Hepatocyte (in vitro differentiated cells): ENCODE measurements around the gene RNF181. TPM values are rescaled to one million over a fixed set of nuclear protein-coding genes. Genes with fewer than 3 reads are reported as not detected.
A peak's percentile ranks its signal among the peaks of the same experiment; 100 is the strongest.

Experiments
- DNase-seq: peaks from one replicate; pipeline ENCODE4 v3.0.0-alpha.2; 2016; ENCODE audit warnings: low spot score
- H2AFZ ChIP-seq: fragments of 200-600 bp; sonication (generic); 2 replicates; pipeline ENCODE4 v1.6.0; 2016; ENCODE audit warnings: antibody characterized with exemption, mild to moderate bottlenecking
- H3K27ac ChIP-seq: fragments of 200-600 bp; sonication (generic); 2 replicates; pipeline ENCODE4 v1.5.1; 2016; ENCODE audit warnings: mild to moderate bottlenecking
- H3K27me3 ChIP-seq: fragments of 200-600 bp; sonication (generic); 2 replicates; pipeline ENCODE4 v1.6.1; 2016
- H3K36me3 ChIP-seq: fragments of 200-600 bp; sonication (generic); replicated peaks from 2 replicates; pipeline ENCODE4 v1.5.1; 2016; ENCODE audit warnings: low read depth; ENCODE audit not compliant: insufficient read depth
- H3K4me1 ChIP-seq: fragments of 200-600 bp; sonication (generic); 2 replicates; pipeline ENCODE4 v1.5.1; 2016; ENCODE audit warnings: mild to moderate bottlenecking, moderate library complexity; ENCODE audit not compliant: insufficient read depth
- H3K4me2 ChIP-seq: fragments of 200-600 bp; sonication (generic); 2 replicates; pipeline ENCODE4 v1.6.0; 2016
- H3K4me3 ChIP-seq: fragments of 200-600 bp; sonication (generic); 2 replicates; pipeline ENCODE4 v1.5.1; 2016; ENCODE audit warnings: mild to moderate bottlenecking
- H3K79me2 ChIP-seq: fragments of 200-600 bp; sonication (generic); 2 replicates; pipeline ENCODE4 v1.6.0; 2017; ENCODE audit warnings: mild to moderate bottlenecking
- H3K9me2 ChIP-seq: fragments of 200-600 bp; sonication (generic); replicated peaks from 2 replicates; pipeline ENCODE4 v1.6.0; 2017; ENCODE audit warnings: mild to moderate bottlenecking; ENCODE audit not compliant: insufficient read depth
- H3K9me3 ChIP-seq: fragments of 200-600 bp; sonication (generic); 2 replicates; pipeline ENCODE4 v1.5.1; 2016; ENCODE audit warnings: low read depth, mild to moderate bottlenecking
- H4K20me1 ChIP-seq: fragments of 200-600 bp; sonication (generic); 2 replicates; pipeline ENCODE4 v1.6.0; 2016; ENCODE audit warnings: mild to moderate bottlenecking; ENCODE audit not compliant: insufficient read depth, poor library complexity, severe bottlenecking
- EZH2 ChIP-seq: fragments of 200-600 bp; sonication (generic); IDR thresholded peaks from 2 replicates; pipeline ENCODE4 v1.6.1; 2016; ENCODE audit warnings: antibody characterized with exemption, mild to moderate bottlenecking, borderline replicate concordance
- EZH2phosphoT487 ChIP-seq: fragments of 200-600 bp; sonication (generic); IDR thresholded peaks from one replicate; pipeline ENCODE4 v1.6.1; 2018; ENCODE audit warnings: antibody characterized with exemption, mild to moderate bottlenecking, low read depth, moderate library complexity; ENCODE audit not compliant: unreplicated experiment, severe bottlenecking
- WGBS: methylation state at CpG from one replicate; pipeline ENCODE4 v1.1.6; 2016; ENCODE audit warnings: low lambda C conversion rate; ENCODE audit errors: missing lambda C conversion rate; 5-methylcytosine and 5-hydroxymethylcytosine counted together
- polyA plus RNA-seq: library from polyadenylated mRNA; unstranded; fragments of >200 nt; fragmentation: Nextera tagmentation; extraction: Ambion mirVana; gene quantifications from 2 replicates; pipeline ENCODE4 v1.2.1, GENCODE V29; 2016
- total RNA-seq: library from RNA; depleted of rRNA; stranded (reverse); fragments of >200 nt; gene quantifications from 2 replicates; pipeline ENCODE4 v1.2.3, GENCODE V29; 2014
- TF ChIP-seq, protein P1 (sequence below): fragments of 200-600 bp; sonication (generic); IDR thresholded peaks from 2 replicates; pipeline ENCODE4 v1.5.1; 2016; ENCODE audit warnings: antibody characterized with exemption, mild to moderate bottlenecking; ENCODE audit not compliant: poor library complexity

RNF181 gene
- total and polyA plus RNA-seq, 2 experiments from 2014 or later, result 159 to 250 TPM

DNA sequence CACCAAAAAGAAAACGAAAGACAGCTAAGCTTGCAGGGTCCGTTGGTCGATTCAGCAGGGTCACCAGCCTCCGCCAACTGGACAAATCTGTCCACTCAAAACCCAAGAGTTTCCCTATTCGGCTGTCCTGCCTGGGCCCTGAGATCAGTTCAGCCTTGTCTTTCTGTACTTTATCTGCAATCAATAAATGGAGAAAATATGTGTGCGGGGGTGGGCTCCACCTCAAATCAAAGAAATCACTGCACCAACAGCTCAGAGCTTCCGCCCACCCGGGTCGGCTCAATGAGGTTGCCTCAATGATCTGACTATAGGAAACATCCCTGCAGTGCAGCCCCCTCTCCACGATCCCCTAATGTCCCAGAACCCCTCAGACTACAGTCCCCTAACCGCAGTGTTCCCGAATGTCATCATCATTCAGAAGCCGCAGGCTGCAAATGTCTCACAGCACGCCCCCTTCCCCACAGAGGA is 34.7 kb upstream of the RNF181 start:
- peak overlapping the region; percentile 32 for H2AFZ ChIP-seq

DNA sequence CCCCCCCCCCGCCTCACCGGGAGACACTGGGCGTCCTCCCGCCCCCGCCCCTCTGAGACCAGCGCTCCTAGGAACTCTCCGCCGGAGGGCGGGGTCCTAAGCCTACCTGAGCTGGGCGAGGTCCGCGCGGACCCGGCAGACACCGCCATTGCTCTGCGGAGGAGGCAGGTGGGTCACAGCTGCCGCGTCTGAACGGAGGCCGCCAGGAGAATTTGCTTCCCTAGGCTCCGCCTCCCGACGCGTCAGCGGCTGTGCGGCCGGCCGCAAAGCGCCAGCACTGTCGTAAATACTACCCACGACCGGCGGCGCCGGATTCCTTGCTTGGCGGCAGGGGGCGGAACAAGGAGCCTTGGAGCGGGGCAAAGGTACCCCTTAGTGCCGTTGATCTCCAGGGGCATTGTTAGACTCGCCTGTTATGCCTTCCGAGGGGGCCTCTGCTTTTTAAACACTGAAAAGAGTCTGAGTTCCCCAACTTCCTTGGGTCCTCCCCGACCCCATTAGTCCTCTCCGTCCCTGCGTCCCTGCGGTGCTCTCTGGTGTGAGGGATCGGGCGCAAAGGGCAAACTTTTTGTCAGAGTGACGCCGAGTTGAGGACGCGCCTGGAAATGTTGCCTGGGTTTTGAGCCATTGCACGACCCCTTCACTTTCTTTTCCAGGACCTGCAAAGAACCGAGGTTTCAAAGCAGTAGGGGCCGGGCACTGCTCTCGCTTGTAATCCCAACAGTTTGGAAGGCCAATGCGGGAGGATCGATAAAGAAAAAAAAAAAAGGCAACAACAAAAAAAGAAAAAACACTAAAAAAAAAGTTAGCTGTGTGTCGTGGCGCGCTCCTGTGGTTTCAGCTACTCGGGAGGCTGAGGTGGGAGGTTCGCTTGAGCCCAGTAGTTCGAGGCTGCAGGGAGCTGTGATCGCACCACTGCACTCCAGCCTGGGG is 34.0 kb upstream of the RNF181 start, which contains the start of gene GGCX:
Gene GGCX (minus strand): TSS at position 214 of the 933 bp plus-strand sequence. CDS start 65 bp downstream, at position 149.
- peaks cover 15% of the 10 kb centered on the region for H3K4me1 ChIP-seq
- peak within 1 kb of the TSS; percentile 88 for H2AFZ ChIP-seq
- H3K9me2 ChIP-seq, result no peaks in the 10 kb centered on the region
- DNase-seq, result peak; percentile 98
- H3K9me3 ChIP-seq, result no peaks in the 10 kb centered on the region
- TF ChIP-seq, protein P1, sequence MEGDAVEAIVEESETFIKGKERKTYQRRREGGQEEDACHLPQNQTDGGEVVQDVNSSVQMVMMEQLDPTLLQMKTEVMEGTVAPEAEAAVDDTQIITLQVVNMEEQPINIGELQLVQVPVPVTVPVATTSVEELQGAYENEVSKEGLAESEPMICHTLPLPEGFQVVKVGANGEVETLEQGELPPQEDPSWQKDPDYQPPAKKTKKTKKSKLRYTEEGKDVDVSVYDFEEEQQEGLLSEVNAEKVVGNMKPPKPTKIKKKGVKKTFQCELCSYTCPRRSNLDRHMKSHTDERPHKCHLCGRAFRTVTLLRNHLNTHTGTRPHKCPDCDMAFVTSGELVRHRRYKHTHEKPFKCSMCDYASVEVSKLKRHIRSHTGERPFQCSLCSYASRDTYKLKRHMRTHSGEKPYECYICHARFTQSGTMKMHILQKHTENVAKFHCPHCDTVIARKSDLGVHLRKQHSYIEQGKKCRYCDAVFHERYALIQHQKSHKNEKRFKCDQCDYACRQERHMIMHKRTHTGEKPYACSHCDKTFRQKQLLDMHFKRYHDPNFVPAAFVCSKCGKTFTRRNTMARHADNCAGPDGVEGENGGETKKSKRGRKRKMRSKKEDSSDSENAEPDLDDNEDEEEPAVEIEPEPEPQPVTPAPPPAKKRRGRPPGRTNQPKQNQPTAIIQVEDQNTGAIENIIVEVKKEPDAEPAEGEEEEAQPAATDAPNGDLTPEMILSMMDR, result no peak
- TF ChIP-seq EZH2, result no peak
- no peak for TF ChIP-seq EZH2phosphoT487
- peak within 1 kb of the TSS; percentile 96 for H3K27ac ChIP-seq
- no peaks in the 10 kb centered on the region for H3K27me3 ChIP-seq
- H3K79me2 ChIP-seq, result peaks cover 45% of the 10 kb centered on the region
- H3K36me3 ChIP-seq, result no peaks in the 10 kb centered on the region
- H3K4me3 ChIP-seq, result peak within 1 kb of the TSS; percentile 64
- H4K20me1 ChIP-seq, result no peaks in the 10 kb centered on the region
- 9% methylated on average over 52 of the region's 64 CpGs for WGBS
- peak within 1 kb of the TSS; percentile 93 for H3K4me2 ChIP-seq

More for the DNA sequence above, 34.7 kb upstream of the RNF181 start:
- Histone ChIP-seq H3K27ac (peak overlapping the region; percentile 63), H3K27me3 (no peaks in the 10 kb centered on the region), H3K4me1 (peaks cover 15% of the 10 kb centered on the region), H3K4me2 (peak overlapping the region; percentile 93), H3K9me3 (no peaks in the 10 kb centered on the region), H3K79me2 (peaks cover 48% of the 10 kb centered on the region), H3K9me2 (no peaks in the 10 kb centered on the region), H3K36me3 (no peaks in the 10 kb centered on the region), H3K4me3 (peak overlapping the region; percentile 53), H4K20me1 (no peaks in the 10 kb centered on the region)
- DNase-seq, result no peak
- TF ChIP-seq EZH2phosphoT487 (no peak), EZH2 (no peak)
- TF ChIP-seq, protein P1, result no peak
- whole genome bisulfite sequencing, result 8% methylated on average over 11 of the region's 14 CpGs

DNA sequence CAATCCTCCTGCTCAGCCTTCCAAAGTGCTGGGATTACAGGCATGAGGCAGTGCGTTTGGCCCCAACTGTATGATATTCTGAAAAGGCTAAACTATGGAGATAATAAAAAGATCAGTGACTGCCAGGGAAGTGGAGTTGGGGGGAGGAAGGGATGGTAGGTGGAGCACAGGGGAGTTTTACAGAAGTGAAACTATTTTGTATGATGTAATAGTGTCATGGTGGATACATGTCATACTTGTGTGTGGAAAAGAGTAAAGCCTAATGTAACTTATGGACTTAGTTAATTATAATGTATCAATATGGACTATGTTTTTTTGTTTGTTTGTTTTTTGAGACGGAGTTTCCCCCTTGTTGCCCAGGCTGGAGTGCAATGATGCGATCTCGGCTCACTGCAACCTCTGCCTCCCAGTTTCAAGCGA is 31.4 kb upstream of the RNF181 start:
- H3K27ac ChIP-seq, result no peak overlapping the region
- H3K9me3 ChIP-seq, result no peaks in the 10 kb centered on the region
- WGBS, result 86% methylated on average over 5 of the region's 5 CpGs
- no peaks in the 10 kb centered on the region for H3K27me3 ChIP-seq
- TF ChIP-seq EZH2 (no peak), EZH2phosphoT487 (no peak)
- TF ChIP-seq, protein P1, result no peak
- H3K4me2 ChIP-seq, result no peak overlapping the region
- DNase-seq, result no peak
- peaks cover 12% of the 10 kb centered on the region for H3K4me1 ChIP-seq
- no peaks in the 10 kb centered on the region for H3K36me3 ChIP-seq
- H2AFZ ChIP-seq, result no peak overlapping the region
- no peaks in the 10 kb centered on the region for H4K20me1 ChIP-seq
- H3K79me2 ChIP-seq, result peaks cover 19% of the 10 kb centered on the region
- no peak overlapping the region for H3K4me3 ChIP-seq
- no peaks in the 10 kb centered on the region for H3K9me2 ChIP-seq
